Erythroblast (primary cell): Measurements from ENCODE around the gene KCNG4.

Experiments
- GATA1 ChIP-seq: IDR thresholded peaks from 2 replicates; pipeline ENCODE4 v1.6.1; 2011; ENCODE audit warnings: low read depth, mild to moderate bottlenecking, control low read depth, low read length, moderate library complexity
- POLR2A ChIP-seq: IDR thresholded peaks from 2 replicates; pipeline ENCODE4 v1.6.1; 2011; ENCODE audit warnings: mild to moderate bottlenecking, low read length

GRCh38 chr16:84183911-84184591 lies 55.8 kb downstream of the KCNG4 start:
- no peak for TF ChIP-seq POLR2A
- no peak for TF ChIP-seq GATA1
